ENCODE results near the gene DOK3.

DNA sequence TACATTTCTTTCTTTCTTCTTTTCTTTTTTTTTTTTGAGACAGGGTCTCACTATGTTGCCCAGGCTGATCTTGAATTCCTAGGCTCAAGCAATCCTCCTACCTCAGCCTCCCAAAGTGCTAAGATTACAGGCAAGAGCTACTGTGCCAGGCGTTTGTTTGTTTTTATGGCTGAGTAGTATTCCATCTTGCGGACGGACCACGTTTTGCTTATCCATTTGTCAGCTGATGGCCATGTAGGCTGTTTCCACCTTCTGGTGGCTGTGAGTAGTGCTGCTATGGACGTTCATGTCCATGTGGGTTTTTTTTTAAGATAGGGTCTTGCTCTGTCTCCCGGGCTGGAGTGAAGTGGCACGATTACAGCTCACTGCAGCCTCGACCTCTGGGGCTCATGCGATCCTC, 2.5 kb downstream of the DOK3 start:
- TF ChIP-seq POLR2A (IDR thresholded peaks at IDR 0.05), result no peak
- TF ChIP-seq, protein P1, sequence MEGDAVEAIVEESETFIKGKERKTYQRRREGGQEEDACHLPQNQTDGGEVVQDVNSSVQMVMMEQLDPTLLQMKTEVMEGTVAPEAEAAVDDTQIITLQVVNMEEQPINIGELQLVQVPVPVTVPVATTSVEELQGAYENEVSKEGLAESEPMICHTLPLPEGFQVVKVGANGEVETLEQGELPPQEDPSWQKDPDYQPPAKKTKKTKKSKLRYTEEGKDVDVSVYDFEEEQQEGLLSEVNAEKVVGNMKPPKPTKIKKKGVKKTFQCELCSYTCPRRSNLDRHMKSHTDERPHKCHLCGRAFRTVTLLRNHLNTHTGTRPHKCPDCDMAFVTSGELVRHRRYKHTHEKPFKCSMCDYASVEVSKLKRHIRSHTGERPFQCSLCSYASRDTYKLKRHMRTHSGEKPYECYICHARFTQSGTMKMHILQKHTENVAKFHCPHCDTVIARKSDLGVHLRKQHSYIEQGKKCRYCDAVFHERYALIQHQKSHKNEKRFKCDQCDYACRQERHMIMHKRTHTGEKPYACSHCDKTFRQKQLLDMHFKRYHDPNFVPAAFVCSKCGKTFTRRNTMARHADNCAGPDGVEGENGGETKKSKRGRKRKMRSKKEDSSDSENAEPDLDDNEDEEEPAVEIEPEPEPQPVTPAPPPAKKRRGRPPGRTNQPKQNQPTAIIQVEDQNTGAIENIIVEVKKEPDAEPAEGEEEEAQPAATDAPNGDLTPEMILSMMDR (IDR thresholded peaks at IDR 0.05), result no peak

Data from lower leg skin (tissue), 3 donors.